ENCODE results near the gene OTOA.
"Not testable (repeated sequence)": the region's sequence is repeated elsewhere in the genome, so short reads cannot be mapped to it uniquely, and the experiment has no call there.

Gene OTOA

DNA sequence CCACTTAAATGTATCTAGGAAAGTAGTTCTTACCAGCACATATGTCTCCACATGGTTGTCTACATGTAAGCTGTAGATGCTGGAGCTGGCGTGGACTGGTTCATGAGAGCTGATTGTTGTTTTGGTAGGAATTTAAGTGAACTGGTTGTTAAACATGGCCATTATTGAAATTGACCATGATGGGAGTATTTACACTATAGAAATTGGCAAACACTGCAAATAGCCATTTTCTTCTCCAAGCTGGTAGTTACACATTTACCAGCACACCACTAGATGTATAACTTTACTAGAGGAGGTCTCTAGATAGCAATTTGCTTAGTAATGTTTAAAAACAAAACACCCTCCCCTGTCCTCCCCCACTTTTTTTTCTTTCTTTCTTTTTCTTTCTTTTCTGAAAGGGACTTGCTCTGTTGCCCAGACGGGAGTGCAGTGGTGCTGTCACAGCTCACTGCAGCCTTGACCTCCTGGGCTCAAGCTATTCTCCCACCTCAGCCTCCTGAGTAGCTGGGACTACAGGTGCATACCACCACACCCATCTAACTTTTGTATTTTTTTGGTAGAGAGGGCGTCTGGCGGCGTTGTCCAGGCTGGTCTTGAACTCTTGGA lies 35.5 kb upstream of the OTOA start:
- CTCF ChIA-PET = interaction anchor here (0.5 to 2.6 kb wide), 3 partner anchors 29 to 1433 kb away, joined by 3 to 7 read pairs (median 3); no protein-coding TSS in a partner anchor
- Histone ChIP-seq H3K4me3 (ENCODE audit: low read depth, low read length) (no peak overlapping the region), H3K36me3 (ENCODE audit: control insufficient read depth in 2 of 2, insufficient read depth in 1 of 2, low read length in 2 of 2) (peaks cover 13 to 29% of the 10 kb centered on the region in 2 experiments; a peak in 2 of 3 replicates), H3K4me1 (ENCODE audit: control insufficient read depth, insufficient read depth, low read length) (no peaks in the 10 kb centered on the region), H3K27ac (ENCODE audit: extremely low read depth, low read depth, low read length) (no peak overlapping the region), H3K9me3 (ENCODE audit: control insufficient read depth, insufficient read depth, low read depth, low read length) (no peaks in the 10 kb centered on the region)
- POLR2A ChIA-PET = interaction anchor here (0.7 kb wide), 1 partner anchor 24 kb away, joined by 5 read pairs; no protein-coding TSS in a partner anchor
- TF ChIP-seq ZNF112 (tag by site-specific recombination; IDR thresholded peaks at IDR 0.05) = peak; percentile 72; the same call in 1 of the 2 replicates
- TF ChIP-seq ZNF837 (tag by site-specific recombination; IDR thresholded peaks at IDR 0.05) = no peak

DNA sequence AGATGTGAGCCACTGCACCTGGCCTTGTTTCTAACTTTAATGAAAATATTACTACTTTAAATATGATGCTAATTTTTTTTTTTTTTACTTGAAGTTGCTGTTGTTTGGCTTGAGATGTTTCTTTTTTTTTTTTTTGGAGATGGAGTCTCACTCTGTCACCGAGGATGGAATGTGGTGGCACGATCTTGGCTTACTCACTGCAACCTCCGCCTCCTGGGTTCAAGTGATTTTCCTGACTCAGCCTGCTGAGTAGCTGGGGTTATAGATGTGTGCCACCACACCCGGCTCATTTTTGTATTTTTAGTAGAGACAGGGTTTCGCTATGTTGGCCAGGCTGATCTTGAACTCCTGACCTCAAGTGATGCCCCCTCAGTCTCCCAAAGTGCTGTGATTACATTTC lies 35.0 kb upstream of the OTOA start:
- POLR2A ChIA-PET = interaction anchor here (0.7 kb wide), 1 partner anchor 24 kb away, joined by 5 read pairs; no protein-coding TSS in a partner anchor
- H3K36me3 ChIP-seq (ENCODE audit: control insufficient read depth in 2 of 2, insufficient read depth in 1 of 2, low read length in 2 of 2) = peaks cover 11 to 31% of the 10 kb centered on the region in 2 experiments; a peak in 2 of 3 replicates
- no peak overlapping the region for H3K4me3 ChIP-seq (ENCODE audit: low read depth, low read length)
- CTCF ChIA-PET = interaction anchor here (0.6 kb wide), 1 partner anchor 55 kb away, joined by 5 read pairs; no protein-coding TSS in a partner anchor
- H3K9me3 ChIP-seq (ENCODE audit: control insufficient read depth, insufficient read depth, low read depth, low read length) = no peaks in the 10 kb centered on the region
- TF ChIP-seq HOXD13 (CRISPR knock-in tag; IDR thresholded peaks at IDR 0.05; ENCODE audit: borderline replicate concordance) = no peak
- no peak for TF ChIP-seq INSM2 (tag by site-specific recombination; IDR thresholded peaks at IDR 0.05)
- no peak for TF ChIP-seq ZNF266 (tag by site-specific recombination; IDR thresholded peaks at IDR 0.05; ENCODE audit: low read depth)
- TF ChIP-seq, protein P1, sequence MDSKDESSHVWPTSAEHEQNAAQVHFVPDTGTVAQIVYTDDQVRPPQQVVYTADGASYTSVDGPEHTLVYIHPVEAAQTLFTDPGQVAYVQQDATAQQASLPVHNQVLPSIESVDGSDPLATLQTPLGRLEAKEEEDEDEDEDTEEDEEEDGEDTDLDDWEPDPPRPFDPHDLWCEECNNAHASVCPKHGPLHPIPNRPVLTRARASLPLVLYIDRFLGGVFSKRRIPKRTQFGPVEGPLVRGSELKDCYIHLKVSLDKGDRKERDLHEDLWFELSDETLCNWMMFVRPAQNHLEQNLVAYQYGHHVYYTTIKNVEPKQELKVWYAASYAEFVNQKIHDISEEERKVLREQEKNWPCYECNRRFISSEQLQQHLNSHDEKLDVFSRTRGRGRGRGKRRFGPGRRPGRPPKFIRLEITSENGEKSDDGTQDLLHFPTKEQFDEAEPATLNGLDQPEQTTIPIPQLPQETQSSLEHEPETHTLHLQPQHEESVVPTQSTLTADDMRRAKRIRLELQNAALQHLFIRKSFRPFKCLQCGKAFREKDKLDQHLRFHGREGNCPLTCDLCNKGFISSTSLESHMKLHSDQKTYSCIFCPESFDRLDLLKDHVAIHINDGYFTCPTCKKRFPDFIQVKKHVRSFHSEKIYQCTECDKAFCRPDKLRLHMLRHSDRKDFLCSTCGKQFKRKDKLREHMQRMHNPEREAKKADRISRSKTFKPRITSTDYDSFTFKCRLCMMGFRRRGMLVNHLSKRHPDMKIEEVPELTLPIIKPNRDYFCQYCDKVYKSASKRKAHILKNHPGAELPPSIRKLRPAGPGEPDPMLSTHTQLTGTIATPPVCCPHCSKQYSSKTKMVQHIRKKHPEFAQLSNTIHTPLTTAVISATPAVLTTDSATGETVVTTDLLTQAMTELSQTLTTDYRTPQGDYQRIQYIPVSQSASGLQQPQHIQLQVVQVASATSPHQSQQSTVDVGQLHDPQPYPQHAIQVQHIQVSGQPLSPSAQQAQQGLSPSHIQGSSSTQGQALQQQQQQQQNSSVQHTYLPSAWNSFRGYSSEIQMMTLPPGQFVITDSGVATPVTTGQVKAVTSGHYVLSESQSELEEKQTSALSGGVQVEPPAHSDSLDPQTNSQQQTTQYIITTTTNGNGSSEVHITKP (tag by site-specific recombination; IDR thresholded peaks at IDR 0.05) = no peak
- TF ChIP-seq ZNF843 (tag by site-specific recombination; IDR thresholded peaks at IDR 0.05) = no peak
- TF ChIP-seq FEZF1 (tag by site-specific recombination; IDR thresholded peaks at IDR 0.05) = no peak
- TF ChIP-seq, protein P2, sequence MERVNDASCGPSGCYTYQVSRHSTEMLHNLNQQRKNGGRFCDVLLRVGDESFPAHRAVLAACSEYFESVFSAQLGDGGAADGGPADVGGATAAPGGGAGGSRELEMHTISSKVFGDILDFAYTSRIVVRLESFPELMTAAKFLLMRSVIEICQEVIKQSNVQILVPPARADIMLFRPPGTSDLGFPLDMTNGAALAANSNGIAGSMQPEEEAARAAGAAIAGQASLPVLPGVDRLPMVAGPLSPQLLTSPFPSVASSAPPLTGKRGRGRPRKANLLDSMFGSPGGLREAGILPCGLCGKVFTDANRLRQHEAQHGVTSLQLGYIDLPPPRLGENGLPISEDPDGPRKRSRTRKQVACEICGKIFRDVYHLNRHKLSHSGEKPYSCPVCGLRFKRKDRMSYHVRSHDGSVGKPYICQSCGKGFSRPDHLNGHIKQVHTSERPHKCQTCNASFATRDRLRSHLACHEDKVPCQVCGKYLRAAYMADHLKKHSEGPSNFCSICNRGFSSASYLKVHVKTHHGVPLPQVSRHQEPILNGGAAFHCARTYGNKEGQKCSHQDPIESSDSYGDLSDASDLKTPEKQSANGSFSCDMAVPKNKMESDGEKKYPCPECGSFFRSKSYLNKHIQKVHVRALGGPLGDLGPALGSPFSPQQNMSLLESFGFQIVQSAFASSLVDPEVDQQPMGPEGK (tag by site-specific recombination; IDR thresholded peaks at IDR 0.05) = no peak
- TF ChIP-seq SP3 (tag by site-specific recombination; IDR thresholded peaks at IDR 0.05) = no peak
- TF ChIP-seq ZBTB44 (tag by site-specific recombination; IDR thresholded peaks at IDR 0.05) = no peak
- no peak for TF ChIP-seq SP2 (tag by site-specific recombination; IDR thresholded peaks at IDR 0.05)
- TF ChIP-seq ZNF157 (tag by site-specific recombination; IDR thresholded peaks at IDR 0.05) = no peak
- no peaks in the 10 kb centered on the region for H3K4me1 ChIP-seq (ENCODE audit: control insufficient read depth, insufficient read depth, low read length)
- no peak overlapping the region for H3K27ac ChIP-seq (ENCODE audit: extremely low read depth, low read depth, low read length)

- H3K4me3 ChIP-seq (ENCODE audit: low read depth, low read length); H3K4me1 ChIP-seq (ENCODE audit: control insufficient read depth, insufficient read depth, low read length); POLR2A ChIA-PET; H3K9me3 ChIP-seq (ENCODE audit: control insufficient read depth, insufficient read depth, low read depth, low read length); H3K27ac ChIP-seq (ENCODE audit: extremely low read depth, low read depth, low read length); CTCF ChIA-PET: not testable (repeated sequence)
- peaks cover 4 to 36% of the 10 kb centered on the region in 2 experiments; a peak in 2 of 3 replicates for H3K36me3 ChIP-seq (ENCODE audit: control insufficient read depth in 2 of 2, insufficient read depth in 1 of 2, low read length in 2 of 2)
These were observed 33.9 kb upstream of the OTOA start for GRCh38 chr16:21629616-21630539.

DNA sequence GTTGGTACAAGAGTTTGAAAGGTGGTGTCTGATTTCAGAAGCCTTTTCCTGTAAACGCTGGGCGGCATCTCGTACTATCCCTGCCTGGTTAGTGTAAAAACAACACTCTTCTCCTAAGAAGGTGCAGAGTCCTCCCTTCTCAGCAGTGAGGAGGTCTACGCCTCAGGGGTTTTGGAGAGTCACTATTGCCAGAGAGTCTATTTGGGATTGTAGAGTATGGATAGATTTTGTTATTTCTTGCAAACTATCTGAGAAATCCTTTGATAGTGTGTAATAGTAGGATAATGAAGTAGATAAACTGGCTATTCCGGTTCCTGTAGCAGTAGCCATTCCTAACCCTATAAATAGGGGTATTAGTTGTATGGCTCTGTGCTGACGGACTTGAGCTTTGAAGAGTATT lies 32.9 kb upstream of the OTOA start:
- CTCF ChIA-PET = interaction anchor here (0.6 to 0.9 kb wide), 2 partner anchors 9 to 26 kb away, joined by 3 read pairs; no protein-coding TSS in a partner anchor
- not testable (repeated sequence) for H3K9me3 ChIP-seq (ENCODE audit: control insufficient read depth, insufficient read depth, low read depth, low read length)

More for the DNA sequence above, 32.9 kb upstream of the OTOA start:
- H3K4me1 ChIP-seq (ENCODE audit: control insufficient read depth, insufficient read depth, low read length); POLR2A ChIA-PET; H3K27ac ChIP-seq (ENCODE audit: extremely low read depth, low read depth, low read length); H3K4me3 ChIP-seq (ENCODE audit: low read depth, low read length): not testable (repeated sequence)
- H3K36me3 ChIP-seq (ENCODE audit: control insufficient read depth in 2 of 2, insufficient read depth in 1 of 2, low read length in 2 of 2) = peaks cover 4 to 32% of the 10 kb centered on the region in 2 experiments; a peak in 2 of 3 replicates
